HG02970 (cell line): Measurements from ENCODE around the gene BRAT1.
A peak's percentile ranks its signal among the peaks of the same experiment; 100 is the strongest.

Experiments
- ATAC-seq: cut with Tn5 transposase; IDR thresholded peaks from one replicate; pipeline ENCODE4 v1.9.1; 2021; ENCODE audit warnings: mild to moderate bottlenecking, moderate library complexity, moderate number of reproducible peaks; ENCODE audit not compliant: unreplicated experiment, low FRiP score

Gene BRAT1

GRCh38 chr7:2525658-2526630 lies 29.4 kb downstream of the BRAT1 start:
- no peak for ATAC-seq

- ATAC-seq, result no peak
Measured at GRCh38 chr7:2524808-2525657, 30.3 kb downstream of the BRAT1 start.

DNA sequence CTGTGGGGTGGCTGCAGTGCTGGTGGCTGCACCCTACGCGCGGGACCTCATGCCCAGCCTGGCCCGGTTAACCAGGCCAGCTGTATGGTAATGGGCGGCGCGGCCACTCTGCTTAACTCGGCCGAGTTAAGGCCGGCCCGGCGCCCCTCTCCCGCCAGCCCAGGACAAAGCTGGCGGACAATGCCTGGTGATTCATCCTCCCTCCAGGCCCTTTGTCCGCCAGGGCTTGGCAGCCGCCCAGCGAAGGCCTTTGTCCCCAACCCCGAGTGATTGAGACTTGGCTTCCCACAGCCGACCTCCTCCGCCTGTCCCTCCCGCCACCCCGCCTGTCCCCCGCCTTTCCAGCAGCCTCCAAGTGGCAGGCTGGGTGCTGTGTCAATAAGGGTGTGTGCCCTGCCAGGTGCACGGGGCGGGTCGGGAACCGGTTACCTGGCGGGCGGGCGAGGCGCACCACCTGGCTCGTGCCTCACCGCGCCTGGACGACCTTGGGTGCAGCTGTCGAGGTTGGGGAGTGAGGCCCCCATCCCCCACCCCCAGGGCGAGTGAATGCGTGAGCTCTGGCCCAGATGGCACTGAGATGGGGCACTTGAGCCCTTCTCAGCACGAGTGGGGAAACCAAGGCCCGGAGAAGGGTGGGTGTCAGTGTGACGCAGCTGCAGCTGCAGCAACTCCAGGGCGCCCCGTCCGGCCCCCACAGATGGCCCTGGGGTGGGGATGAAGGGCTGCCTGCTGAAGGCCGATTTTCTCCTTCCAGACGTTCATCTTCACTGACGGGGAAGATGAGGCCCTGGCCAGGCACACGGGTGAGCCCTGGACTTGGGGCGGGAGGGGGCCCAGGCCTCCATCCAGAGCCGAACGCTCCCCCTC lies 31.1 kb downstream of the BRAT1 start:
- no peak for ATAC-seq

DNA sequence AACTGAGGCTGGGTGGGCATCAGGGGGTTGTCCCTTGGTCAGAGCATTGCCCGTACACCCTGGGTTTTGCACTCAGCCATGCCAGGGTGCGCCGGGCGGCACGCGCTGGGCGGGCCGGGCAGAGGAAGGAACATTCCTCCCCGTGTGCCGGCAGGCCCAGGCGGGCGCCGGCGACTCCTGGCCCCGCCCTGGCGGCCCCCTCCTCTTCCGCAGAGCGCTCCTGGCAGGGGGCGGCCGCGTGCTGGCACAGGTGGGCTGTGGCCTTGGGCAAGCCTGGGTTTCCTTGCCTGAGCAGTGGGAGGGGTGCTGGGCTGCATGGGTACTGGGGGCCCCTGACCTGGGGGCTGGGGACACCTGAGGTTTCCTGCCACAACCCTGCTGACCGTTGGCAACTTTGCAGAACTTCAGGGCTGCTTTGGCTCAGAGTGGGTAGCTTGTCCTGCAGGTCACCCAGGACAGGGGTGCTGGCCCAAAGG lies 31.8 kb downstream of the BRAT1 start:
- no peak for ATAC-seq

- ATAC-seq, result no peak
Measured at GRCh38 chr7:2522780-2523433, 32.4 kb downstream of the BRAT1 start.

DNA sequence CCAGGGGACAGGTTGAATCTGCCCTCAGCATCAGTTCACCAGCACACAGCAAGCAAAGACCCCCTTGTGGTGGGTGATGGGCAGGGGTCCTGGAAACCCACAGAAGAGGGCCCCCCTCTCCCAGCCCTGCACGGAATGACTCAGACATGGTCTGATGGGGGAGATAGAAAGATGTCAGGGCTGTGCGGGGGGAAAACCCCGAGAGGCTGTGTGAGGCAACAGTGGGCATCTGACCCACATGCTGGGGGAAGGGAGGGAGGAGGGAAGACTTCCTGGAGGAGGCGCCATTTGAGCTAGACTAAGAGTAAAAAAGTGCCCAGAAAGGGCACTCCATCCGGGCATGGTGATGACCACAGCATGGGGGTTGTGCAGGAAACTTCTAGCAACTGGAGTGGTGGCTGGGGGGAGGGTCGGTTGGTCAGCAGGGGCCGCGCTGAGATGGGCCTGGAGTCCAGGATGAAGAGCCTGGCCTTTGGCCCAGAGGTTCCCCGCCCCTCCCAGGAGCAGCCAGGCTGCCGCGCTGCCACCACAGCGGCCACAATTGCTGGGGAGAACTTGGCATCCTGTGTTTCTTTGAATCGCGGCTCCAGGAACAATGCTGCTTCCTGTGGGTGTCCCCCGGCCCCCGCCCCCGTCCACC lies 33.3 kb downstream of the BRAT1 start:
- no peak for ATAC-seq

DNA sequence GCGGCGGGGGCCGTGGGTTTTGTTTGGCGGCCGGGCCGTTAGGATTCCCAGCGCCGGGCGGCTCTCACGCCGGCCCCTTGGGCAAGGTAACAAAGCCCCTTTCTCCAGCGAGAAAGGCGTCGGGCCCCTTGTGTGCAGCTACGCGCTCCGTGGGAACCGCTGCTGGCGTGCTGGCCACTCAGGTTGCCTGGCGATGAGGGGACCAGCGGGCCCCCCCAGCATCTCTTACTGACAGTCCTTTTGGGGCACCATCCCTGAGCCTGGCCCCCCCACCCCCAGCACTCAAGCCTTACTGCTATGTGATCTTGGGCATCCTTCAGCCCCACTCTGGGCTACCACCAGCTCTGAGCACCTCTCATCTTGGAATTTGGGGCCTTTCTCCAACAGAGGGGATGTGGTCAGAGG lies 34.0 kb downstream of the BRAT1 start:
- ATAC-seq, result no peak

DNA sequence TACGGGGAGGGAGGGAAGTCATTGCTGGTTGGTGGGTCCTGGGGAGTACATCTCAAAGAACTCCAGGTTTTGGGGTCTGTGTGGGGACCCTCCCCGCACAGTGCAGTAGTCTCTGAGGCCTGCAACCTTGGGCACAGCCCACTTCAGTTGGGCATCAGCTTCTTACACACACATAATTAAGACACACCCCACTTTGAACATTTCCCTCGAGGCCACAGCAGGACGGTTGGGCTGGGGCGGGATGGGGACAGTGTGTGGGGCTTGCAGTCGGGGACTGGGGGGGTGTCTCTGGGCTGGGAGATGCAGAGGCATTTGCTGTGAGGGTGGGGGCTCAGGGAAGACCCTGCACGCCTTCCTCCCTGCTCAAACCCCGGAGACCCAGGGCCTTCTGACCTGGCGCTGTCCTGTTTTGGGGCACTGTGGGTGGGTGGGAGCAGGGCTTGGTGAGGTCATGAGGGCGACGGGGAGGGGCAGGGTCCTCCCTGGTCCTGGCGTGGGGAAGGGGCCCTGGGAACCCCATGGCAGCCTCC lies 34.5 kb downstream of the BRAT1 start:
- ATAC-seq, result no peak

DNA sequence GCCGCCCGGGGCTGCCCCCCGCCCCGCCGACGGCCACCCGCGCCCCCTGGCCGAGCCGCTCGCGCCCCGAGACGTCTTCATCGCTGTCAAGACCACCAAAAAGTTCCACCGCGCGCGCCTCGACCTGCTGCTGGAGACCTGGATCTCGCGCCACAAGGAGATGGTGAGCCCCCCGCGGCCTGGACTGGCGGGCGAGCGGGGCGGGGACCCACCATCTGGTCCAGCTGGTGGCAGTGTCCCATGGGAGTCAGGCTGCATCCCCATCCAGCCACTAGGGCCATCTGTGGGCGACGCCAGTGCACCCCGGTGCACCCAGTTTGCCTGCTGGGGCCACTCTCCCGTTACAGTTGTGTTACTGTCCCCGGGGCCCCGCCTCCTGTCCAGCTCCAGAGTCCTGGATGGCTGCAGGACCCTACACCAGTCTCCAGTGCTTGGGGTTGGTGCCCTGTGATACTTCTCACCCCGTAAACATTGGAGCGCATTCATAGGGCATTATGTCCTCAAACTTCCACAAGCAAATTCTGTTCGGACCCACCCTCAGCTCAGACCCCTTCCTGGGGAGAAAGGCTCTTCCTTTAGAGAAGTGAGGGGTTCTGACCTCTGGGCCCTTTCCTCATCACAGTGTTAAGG lies 35.1 kb downstream of the BRAT1 start:
- peak; percentile 2 for ATAC-seq

- ATAC-seq, result peak; percentile 78
Measured at GRCh38 chr7:2519119-2519930, 36.0 kb downstream of the BRAT1 start, which contains the start of gene LFNG. LFNG (plus strand) TSS chr7:2519774; CDS start chr7:2519862, 88 bp downstream.

DNA sequence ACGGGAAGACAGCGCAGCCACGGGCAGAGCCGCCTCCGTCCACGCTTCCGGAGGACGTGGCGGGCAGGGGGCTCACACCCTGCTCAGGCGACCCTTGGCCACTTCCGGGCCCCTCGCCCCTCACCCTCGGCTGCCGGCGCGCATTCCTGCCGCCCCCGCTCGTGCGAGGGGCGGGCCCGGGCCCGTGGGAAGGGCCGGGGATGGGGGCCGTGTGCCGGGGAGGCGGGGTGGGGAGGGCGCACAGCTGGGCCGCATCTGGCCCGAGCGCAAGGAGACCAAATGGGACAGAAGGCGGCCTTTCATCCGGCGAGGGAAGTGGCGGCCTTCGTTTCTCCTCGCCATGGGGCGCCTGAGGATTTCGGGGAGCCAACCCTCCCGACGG lies 36.6 kb downstream of the BRAT1 start:
- no peak for ATAC-seq

- no peak for ATAC-seq
Measured at GRCh38 chr7:2517678-2518507, 37.4 kb downstream of the BRAT1 start.

DNA sequence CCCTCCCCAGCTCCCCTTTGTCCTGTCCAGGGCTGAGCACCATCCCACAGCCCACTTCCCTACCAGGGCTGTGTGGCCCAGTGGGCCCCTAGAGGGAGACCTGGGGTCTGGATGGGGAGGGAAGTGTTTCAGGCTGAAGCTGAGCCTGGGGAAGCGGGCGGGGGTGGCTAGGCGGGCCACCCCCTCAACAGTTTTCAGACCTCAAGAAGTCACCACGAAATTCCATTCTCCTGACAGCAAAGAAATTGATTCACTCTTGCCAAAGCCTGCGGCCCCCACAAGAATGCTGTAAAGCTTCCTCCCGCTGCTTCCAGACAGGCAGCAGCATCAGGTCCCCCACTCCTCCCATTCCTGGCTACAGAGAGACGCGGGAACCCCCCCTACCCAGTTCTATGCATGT lies 38.3 kb downstream of the BRAT1 start:
- no peak for ATAC-seq

DNA sequence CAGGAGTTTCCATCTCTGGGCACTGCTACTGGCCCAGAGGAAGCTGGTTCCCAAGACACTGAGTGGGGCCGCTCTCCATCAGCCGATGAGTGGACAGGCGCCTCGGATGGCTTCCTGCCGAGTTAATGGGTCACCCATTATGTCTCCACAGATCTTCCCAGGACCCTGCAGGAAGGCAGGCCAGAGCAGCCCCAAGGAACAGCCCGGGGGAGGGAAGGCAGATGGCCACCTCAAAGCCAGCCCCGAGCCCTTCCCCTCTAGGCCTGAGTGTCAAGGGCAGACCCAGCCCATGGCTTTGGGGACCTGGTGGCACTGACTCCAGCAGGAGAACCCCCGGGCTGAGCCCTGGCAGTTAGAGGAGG lies 39.1 kb downstream of the BRAT1 start:
- no peak for ATAC-seq

DNA sequence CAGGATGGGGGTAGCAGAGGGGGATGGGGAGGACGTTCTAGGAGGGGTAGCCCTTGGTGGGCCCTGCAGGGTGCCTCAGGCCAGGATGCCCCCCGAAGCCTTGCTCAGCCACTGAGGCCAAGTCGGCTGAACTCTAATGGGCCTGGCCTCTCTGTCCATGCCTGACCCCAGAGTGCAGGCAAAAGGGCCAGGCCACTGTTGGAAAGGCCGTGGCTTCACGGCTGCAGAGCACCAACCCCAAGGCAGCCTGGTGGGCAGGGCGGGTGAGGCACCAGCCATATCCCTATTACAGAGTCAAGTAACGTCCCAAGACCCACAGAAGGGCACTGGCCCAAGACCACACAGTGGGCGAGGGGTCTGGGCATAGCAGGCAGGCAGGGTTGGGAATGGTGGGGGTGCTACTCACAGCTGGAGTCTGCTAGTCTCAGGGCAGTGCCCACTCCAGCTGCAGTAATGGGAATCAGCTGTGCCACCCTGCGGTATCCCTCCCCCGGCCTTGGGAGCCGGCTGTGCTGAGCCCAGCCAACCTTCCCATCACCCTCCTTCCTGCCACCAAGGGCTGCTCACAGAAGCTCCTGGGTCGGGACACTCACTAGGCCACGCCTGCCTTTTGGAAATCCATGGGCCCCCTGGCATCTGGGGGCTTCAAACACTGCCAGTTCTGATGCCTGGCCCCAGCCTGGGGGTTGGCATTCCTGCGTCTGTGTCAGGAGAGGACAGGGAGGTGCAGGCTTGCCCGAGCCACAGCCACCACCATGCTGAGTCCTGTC lies 39.7 kb downstream of the BRAT1 start:
- ATAC-seq, result no peak
